ENCODE measurements around the gene AFAP1. TPM values are rescaled to one million over a fixed set of nuclear protein-coding genes. Genes with fewer than 3 reads are reported as not detected.

Gene AFAP1
- total and polyA plus RNA-seq, 2 of the 8 experiments (the other 6 are each of a cell fraction or from before 2014, with no cell fraction given) = 3.6 to 18.2 TPM

- TF ChIP-seq CBX5 (IDR thresholded peaks at IDR 0.05; ENCODE audit: low read depth, low read length) (no peak), POU5F1 (IDR thresholded peaks at IDR 0.05; ENCODE audit: low read depth, low read length) (no peak), KDM1A (IDR thresholded peaks at IDR 0.05; ENCODE audit: borderline replicate concordance, low read length) (no peak), SP4 (IDR thresholded peaks at IDR 0.05; ENCODE audit: low read length) (no peak)
Observed at GRCh38 chr4:7777871-7778509, 161.7 kb downstream of the AFAP1 start (continued).

Measured in H1 (cell line).